Endothelial cell of umbilical vein (primary cell): ENCODE measurements around the gene CFAP61.

Experiments used
- EZH2 ChIP-seq: IDR thresholded peaks from 2 replicates; pipeline ENCODE4 v1.6.1; 2012; ENCODE audit warnings: borderline replicate concordance, low read depth, mild to moderate bottlenecking, moderate library complexity, low read length, inconsistent platforms; ENCODE audit not compliant: severe bottlenecking
- POLR2AphosphoS5 ChIP-seq: IDR thresholded peaks from 2 replicates; pipeline ENCODE4 v1.6.1; 2012; ENCODE audit warnings: low read depth, mild to moderate bottlenecking, control low read depth, low read length, moderate library complexity; ENCODE audit not compliant: insufficient read depth
- TF ChIP-seq, protein P1 (sequence below), 2 donors: IDR thresholded peaks; 1 replicate in 1 of 2; 2 replicates in 1 of 2; pipeline ENCODE4 v1.5.1; 2011; ENCODE audit warnings: low read length in 2 of 2, mild to moderate bottlenecking in 2 of 2, moderate library complexity in 2 of 2, control low read depth in 1 of 2, inconsistent platforms in 1 of 2, low read depth in 1 of 2; ENCODE audit not compliant: insufficient read depth in 1 of 2; ENCODE audit errors: extremely low read depth in 1 of 2

DNA sequence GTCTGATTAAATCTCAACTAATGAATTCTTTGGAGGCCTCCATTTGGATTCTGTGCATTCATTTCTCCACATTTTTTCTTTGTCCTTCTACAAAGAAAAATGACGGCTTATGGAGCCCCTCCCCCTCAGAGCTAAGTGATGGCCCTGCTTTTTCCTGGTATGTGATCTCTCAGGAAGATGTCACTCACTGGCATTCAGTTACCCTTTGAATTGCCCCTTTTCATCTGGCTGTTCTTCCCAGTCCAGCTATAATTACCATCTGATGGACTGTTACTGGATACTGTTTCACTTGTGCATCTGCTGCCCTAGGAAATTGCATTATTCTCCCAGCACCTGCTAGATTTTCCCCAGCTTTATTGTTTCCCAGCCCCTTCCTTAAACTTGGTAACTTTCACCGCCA is 151.9 kb downstream of the CFAP61 start:
- TF ChIP-seq, protein P1, sequence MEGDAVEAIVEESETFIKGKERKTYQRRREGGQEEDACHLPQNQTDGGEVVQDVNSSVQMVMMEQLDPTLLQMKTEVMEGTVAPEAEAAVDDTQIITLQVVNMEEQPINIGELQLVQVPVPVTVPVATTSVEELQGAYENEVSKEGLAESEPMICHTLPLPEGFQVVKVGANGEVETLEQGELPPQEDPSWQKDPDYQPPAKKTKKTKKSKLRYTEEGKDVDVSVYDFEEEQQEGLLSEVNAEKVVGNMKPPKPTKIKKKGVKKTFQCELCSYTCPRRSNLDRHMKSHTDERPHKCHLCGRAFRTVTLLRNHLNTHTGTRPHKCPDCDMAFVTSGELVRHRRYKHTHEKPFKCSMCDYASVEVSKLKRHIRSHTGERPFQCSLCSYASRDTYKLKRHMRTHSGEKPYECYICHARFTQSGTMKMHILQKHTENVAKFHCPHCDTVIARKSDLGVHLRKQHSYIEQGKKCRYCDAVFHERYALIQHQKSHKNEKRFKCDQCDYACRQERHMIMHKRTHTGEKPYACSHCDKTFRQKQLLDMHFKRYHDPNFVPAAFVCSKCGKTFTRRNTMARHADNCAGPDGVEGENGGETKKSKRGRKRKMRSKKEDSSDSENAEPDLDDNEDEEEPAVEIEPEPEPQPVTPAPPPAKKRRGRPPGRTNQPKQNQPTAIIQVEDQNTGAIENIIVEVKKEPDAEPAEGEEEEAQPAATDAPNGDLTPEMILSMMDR (IDR thresholded peaks at IDR 0.05; ENCODE audit: extremely low read depth in 1 of 2, insufficient read depth in 1 of 2, low read depth in 1 of 2, low read length in 2 of 2) = no peak
- TF ChIP-seq EZH2 = no peak
- no peak for TF ChIP-seq POLR2AphosphoS5
